ENCODE results near the gene CDC14C.

DNA sequence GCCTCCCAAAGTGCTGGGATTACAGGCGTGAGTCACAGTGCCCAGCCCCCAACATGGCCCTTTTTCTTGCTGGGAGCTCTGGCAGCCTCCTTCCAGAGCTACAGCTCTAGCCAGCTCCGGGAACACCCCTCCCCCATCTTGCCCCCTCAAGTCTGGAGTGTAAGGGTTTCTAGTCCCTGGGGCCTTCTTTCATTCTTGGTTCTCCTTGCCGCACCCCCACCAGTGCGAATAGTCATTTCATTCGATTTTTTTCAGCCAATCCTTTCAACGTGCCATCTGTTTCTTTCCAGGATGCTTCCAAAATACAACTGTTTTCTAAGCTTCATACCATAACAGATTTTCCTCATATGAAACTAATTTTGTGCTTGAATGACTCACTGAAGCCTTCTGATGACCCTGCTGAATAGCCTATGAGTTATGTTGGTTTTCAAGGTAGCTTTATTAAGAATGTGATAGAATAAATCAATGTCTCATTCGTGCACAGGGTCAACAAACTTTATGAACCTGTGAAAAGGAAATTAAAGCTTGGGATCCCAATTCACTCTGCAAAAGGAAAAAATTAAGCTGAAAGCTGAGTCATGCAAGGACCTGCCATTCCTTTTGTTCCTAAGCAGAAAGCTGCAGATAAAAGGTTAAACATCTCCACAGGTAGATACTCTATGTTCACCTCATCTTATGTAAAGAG lies 38.6 kb downstream of the CDC14C start:
- no peak for TF ChIP-seq POLR2AphosphoS5 (IDR thresholded peaks at IDR 0.05; ENCODE audit: low read depth, low read length)
- no peak for TF ChIP-seq POLR2A (IDR thresholded peaks at IDR 0.05; ENCODE audit: low read depth, low read length)
- TF ChIP-seq TAF1 (IDR thresholded peaks at IDR 0.05; ENCODE audit: low read depth, low read length), result no peak

Data from GM12891 (cell line).